ENCODE results near the gene BCAS1. TPM values are rescaled to one million over a fixed set of nuclear protein-coding genes. Genes with fewer than 3 reads are reported as not detected.

BCAS1 gene
- total and polyA plus RNA-seq, 2 donors (not counting 1 experiment from before 2014, with no cell fraction given): 0.97 to 1.1 TPM

- Histone ChIP-seq H3K36me3 (replicated peaks in 1 of 2; ENCODE audit: control extremely low read depth in 1 of 2, control insufficient read depth in 1 of 2, extremely low read depth in 1 of 2, insufficient read depth in 2 of 2, low read length in 1 of 2) (no peaks in the 10 kb centered on the region), H2AFZ (ENCODE audit: insufficient read depth, low read depth, low read length, poor library complexity, severe bottlenecking) (no peak overlapping the region), H3K27me3 (replicated peaks in 1 of 4; ENCODE audit: control extremely low read depth in 1 of 4, control insufficient read depth in 3 of 4, insufficient read depth in 4 of 4, low read length in 3 of 4) (no peaks in the 10 kb centered on the region), H3K79me2 (ENCODE audit: control insufficient read depth, insufficient read depth, low read length) (no peaks in the 10 kb centered on the region), H4K20me1 (ENCODE audit: control insufficient read depth, insufficient read depth, low read length, poor library complexity, severe bottlenecking) (no peaks in the 10 kb centered on the region), H3K9me3 (ENCODE audit: control extremely low read depth in 1 of 3, control insufficient read depth in 2 of 3, insufficient read depth in 1 of 3, low read length in 2 of 3) (peaks cover 0 to 4% (median 0%) of the 10 kb centered on the region in 3 donors), H3K4me3 (ENCODE audit: control extremely low read depth in 1 of 5, extremely low read depth in 1 of 5, insufficient read depth in 1 of 5, low read depth in 2 of 5, low read length in 4 of 5) (no peak overlapping the region), H3K9ac (ENCODE audit: low read length) (no peak overlapping the region), H3K4me2 (replicated peaks; ENCODE audit: low read depth, low read length, poor library complexity, severe bottlenecking) (no peak overlapping the region), H3K27ac (ENCODE audit: low read length in 2 of 2) (no peak overlapping the region), H3K4me1 (ENCODE audit: control insufficient read depth in 2 of 2, insufficient read depth in 2 of 2, low read length in 2 of 2) (no peaks in the 10 kb centered on the region)
- DNase-seq (no peak), ATAC-seq (ENCODE audit: low read depth) (no peak)
- ChIA-PET CTCF (interaction anchor here (1.1 kb wide), 1 partner anchor 11 kb away, joined by 3 read pairs; no protein-coding TSS in a partner anchor), POLR2A (no interaction called here)
- Mint-ChIP-seq H3K4me1 (no peaks in the 10 kb centered on the region), H3K27me3 (peaks cover 22% of the 10 kb centered on the region), H3K27ac (no peak overlapping the region), H3K9me3 (ENCODE audit: insufficient read depth) (peaks cover 5% of the 10 kb centered on the region), H3K4me3 (no peak overlapping the region)
- WGBS (ENCODE audit: insufficient coverage): 78% methylated on average over 2 of the region's 3 CpGs
- intact Hi-C loops (cut with micrococcal nuclease): no loop called here
- no peak for TF ChIP-seq CTCF (IDR thresholded peaks at IDR 0.05)
- no peak for TF ChIP-seq EZH2 (IDR thresholded peaks at IDR 0.05; ENCODE audit: borderline replicate concordance, insufficient read depth, low read depth, low read length, poor library complexity, severe bottlenecking)
These were observed 40.1 kb upstream of the BCAS1 start for GRCh38 chr20:54110457-54110856.

- no peak for ATAC-seq (ENCODE audit: low read depth)
- POLR2A ChIA-PET: no interaction called here
- intact Hi-C loops (cut with micrococcal nuclease): no loop called here
These were observed 39.6 kb upstream of the BCAS1 start for GRCh38 chr20:54110041-54110440.

More at GRCh38 chr20:54110041-54110440, 39.6 kb upstream of the BCAS1 start:
- Histone ChIP-seq H3K27ac (ENCODE audit: low read length in 2 of 2) (no peak overlapping the region), H3K4me1 (ENCODE audit: control insufficient read depth in 2 of 2, insufficient read depth in 2 of 2, low read length in 2 of 2) (no peaks in the 10 kb centered on the region), H3K27me3 (replicated peaks in 1 of 4; ENCODE audit: control extremely low read depth in 1 of 4, control insufficient read depth in 3 of 4, insufficient read depth in 4 of 4, low read length in 3 of 4) (no peaks in the 10 kb centered on the region), H2AFZ (ENCODE audit: insufficient read depth, low read depth, low read length, poor library complexity, severe bottlenecking) (no peak overlapping the region), H3K4me3 (ENCODE audit: control extremely low read depth in 1 of 5, extremely low read depth in 1 of 5, insufficient read depth in 1 of 5, low read depth in 2 of 5, low read length in 4 of 5) (no peak overlapping the region), H3K9me3 (ENCODE audit: control extremely low read depth in 1 of 3, control insufficient read depth in 2 of 3, insufficient read depth in 1 of 3, low read length in 2 of 3) (peaks cover 0 to 4% (median 0%) of the 10 kb centered on the region in 3 donors), H4K20me1 (ENCODE audit: control insufficient read depth, insufficient read depth, low read length, poor library complexity, severe bottlenecking) (no peaks in the 10 kb centered on the region), H3K9ac (ENCODE audit: low read length) (no peak overlapping the region), H3K79me2 (ENCODE audit: control insufficient read depth, insufficient read depth, low read length) (no peaks in the 10 kb centered on the region), H3K4me2 (replicated peaks; ENCODE audit: low read depth, low read length, poor library complexity, severe bottlenecking) (no peak overlapping the region), H3K36me3 (replicated peaks in 1 of 2; ENCODE audit: control extremely low read depth in 1 of 2, control insufficient read depth in 1 of 2, extremely low read depth in 1 of 2, insufficient read depth in 2 of 2, low read length in 1 of 2) (no peaks in the 10 kb centered on the region)
- DNase-seq: no peak
- CTCF ChIA-PET: interaction anchor here (0.9 to 1.1 kb wide), 2 partner anchors 9 to 11 kb away, joined by 3 read pairs; no protein-coding TSS in a partner anchor
- H3K27ac Mint-ChIP-seq: no peak overlapping the region
- peaks cover 24% of the 10 kb centered on the region for H3K27me3 Mint-ChIP-seq
- peaks cover 5% of the 10 kb centered on the region for H3K9me3 Mint-ChIP-seq (ENCODE audit: insufficient read depth)
- no peaks in the 10 kb centered on the region for H3K4me1 Mint-ChIP-seq
- TF ChIP-seq EZH2 (IDR thresholded peaks at IDR 0.05; ENCODE audit: borderline replicate concordance, insufficient read depth, low read depth, low read length, poor library complexity, severe bottlenecking): no peak
- TF ChIP-seq CTCF (IDR thresholded peaks at IDR 0.05): no peak
- no peak overlapping the region for H3K4me3 Mint-ChIP-seq

All from B cell (primary cell).